GM18517 (cell line): ENCODE measurements around the gene EEF1AKMT3.
"Not testable (repeated sequence)": the region's sequence is repeated elsewhere in the genome, so short reads cannot be mapped to it uniquely, and the experiment has no call there.

Experiments
- ATAC-seq: cut with Tn5 transposase; IDR thresholded peaks from one replicate; pipeline ENCODE4 v1.9.1; 2021; ENCODE audit warnings: mild to moderate bottlenecking, moderate library complexity; ENCODE audit not compliant: unreplicated experiment

The EEF1AKMT3 gene

DNA sequence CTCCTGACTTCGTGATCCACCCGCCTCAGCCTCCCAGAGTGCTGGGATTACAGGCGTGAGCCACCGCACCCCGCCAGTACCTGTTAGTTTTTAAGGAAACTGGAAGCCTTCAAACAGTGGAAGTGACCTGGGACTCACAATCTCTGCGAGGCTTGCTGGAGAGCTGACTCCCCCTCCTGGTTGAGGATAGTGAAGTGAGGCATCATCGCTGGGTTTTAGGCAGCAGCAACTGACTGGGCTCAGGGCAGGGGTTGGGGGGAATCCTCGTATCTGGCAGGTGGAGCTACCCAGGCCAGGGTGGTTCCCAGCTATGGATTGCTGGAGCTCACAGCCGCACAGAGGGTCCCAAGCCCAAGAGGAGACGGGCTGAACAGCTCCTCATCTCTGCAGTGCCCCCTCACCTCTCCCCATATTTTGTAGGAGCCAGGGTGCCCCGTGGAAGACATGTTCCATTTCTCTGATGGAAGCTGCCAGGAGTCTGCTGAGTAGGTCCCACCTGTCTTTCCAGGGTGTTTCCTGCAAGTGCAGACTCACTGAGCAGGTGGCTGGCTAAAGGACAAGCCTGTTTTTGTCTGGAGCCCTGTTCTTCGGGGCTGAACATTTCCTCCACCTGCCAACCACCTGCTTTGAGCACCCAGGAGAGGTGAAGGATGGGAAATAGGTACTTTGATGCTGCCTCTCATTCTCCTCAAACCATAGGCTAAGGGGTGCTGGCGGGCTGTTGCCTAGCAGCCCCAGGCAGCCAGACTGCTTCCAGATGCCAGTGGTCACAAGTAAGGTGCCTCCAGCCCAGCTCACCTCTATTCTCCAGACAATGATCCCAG lies 43.0 kb downstream of the EEF1AKMT3 start:
- ATAC-seq, result no peak

- no peak for ATAC-seq
Measured at GRCh38 chr12:57816001-57816854, 43.8 kb downstream of the EEF1AKMT3 start.

GRCh38 chr12:57816855-57817151 lies 44.4 kb downstream of the EEF1AKMT3 start:
- no peak for ATAC-seq

DNA sequence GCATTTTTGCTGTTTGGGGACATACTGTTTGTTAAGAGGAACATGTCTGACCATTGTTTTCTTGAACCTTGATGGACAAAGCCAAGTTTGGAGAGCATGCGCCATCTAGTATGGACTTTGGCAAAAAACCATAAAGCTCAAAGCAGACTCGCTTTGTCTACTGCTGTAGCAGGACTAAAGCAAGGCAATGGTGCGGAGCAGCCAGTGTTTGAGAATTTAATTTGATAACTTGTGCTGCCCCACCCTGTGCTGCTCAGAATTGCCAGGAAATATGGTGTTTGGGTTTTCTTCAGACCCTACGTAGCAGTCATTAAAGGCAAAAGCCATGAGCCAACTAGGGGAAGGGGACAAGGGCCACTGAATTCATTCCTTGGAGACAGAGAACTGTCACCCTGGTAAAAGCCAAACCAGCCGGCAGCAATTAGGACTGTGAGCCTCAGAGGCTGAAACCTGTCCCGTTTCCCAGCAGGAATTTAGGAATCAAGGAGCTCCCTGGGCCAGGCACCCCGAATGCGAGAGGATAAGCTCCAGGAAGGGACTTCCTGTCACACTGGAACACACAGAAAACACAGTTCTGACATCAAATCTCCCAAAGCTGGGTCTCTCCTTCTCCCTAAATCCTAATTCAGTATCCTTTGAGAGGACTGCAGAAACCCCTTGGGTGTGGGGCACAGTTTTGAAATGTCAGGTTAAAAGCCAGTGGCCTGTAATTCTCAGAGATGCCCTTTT lies 45.0 kb downstream of the EEF1AKMT3 start:
- no peak for ATAC-seq

GRCh38 chr12:57817990-57818331 lies 45.5 kb downstream of the EEF1AKMT3 start:
- not testable (repeated sequence) for ATAC-seq

- ATAC-seq, result not testable (repeated sequence)
Measured at GRCh38 chr12:57820119-57820518, 47.7 kb downstream of the EEF1AKMT3 start.

DNA sequence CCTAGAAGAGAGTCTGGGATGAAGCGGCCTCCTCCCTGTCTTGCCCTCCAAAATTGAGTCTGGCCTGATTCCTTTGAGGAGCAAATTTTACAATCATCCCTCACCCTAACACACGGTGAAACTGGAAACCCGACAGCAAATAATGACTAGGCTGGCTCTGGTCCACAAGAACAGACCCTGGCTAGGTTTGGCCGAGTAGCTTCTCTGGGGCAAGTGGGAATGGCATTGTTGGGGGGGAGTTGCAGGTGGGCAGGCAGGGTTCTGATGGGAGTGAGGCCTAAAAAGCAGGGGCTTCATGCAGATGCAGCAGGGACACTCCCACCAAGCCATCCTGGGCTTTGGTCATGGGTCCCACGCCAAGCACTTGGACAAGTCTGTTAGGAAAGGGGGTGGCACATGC lies 48.6 kb downstream of the EEF1AKMT3 start:
- ATAC-seq, result not testable (repeated sequence)

DNA sequence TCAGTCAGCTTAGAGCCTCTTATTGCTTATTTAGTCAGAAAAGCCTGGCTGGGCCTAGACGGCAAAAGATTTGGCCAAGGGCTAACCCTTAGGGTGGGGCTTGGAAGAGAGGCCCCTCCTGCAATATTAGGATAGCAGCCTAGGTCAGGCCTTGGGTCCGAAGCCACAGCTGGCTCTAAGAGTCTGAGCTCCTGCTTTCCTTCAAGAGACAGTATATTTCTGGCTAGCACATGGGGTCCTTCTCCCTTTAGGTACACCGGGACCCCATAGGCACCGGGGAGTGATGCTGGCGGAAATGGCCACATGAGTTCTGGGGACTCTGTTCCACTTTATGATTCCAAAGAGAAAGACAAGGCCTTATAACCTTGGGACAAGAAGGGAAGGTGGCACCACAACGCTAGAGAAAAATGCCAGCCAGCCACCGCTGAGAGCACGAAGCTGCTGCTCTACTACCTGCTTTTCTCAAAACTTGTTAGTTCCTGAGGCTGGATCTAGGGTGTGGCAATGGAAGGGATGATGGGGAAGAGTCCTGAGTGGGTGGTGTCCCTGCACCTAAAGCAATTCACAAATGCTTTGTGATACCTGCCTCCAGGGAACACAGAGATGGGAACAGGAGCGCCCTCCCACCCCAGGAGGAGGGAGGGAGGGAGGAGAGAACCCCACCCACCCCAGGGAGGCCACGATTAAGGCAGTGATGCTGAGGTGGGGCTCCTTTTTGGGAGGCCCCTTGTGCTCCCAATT lies 49.2 kb downstream of the EEF1AKMT3 start:
- no peak for ATAC-seq

- no peak for ATAC-seq
Measured at GRCh38 chr12:57822392-57823130, 50.1 kb downstream of the EEF1AKMT3 start.

DNA sequence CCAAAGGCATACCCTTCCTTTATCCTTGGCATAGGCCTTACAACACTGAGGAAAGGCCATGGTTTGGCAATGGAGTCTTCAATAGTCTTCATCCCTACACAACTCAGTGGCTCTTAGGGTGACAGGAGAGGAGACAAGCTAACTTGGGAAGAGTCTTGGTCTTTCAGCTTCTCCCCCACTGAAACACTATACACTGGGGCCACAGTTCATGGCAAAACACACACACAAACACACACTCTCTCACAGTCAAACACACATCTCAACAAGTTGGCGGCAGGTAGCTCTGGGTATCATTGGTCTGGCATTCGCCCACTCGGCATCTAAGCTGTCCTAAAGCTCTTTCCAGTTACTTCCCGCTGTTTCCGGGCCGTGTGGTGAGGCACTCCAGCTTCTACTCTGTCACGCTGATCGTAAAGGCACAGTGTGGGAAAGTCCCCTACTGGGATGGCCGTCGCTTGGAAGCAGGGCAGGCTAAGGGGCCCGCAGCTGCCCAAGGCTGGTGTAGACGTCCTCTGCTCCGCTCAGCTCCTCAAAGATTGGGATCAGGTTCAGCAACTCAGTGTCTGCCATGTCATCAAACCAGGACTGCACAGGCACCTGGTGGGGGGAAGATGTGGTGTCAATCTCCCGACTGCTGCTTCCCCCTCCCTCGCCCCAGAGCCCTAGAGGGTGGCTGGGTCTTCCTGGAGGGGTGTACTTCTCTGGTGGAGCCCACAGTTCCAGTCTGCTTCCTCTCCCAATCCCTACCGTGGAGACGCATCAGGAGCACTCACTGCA lies 50.9 kb downstream of the EEF1AKMT3 start:
- ATAC-seq, result no peak

GRCh38 chr12:57823908-57824640 lies 51.7 kb downstream of the EEF1AKMT3 start:
- no peak for ATAC-seq

GRCh38 chr12:57825451-57825850 lies 53.0 kb downstream of the EEF1AKMT3 start:
- no peak for ATAC-seq

DNA sequence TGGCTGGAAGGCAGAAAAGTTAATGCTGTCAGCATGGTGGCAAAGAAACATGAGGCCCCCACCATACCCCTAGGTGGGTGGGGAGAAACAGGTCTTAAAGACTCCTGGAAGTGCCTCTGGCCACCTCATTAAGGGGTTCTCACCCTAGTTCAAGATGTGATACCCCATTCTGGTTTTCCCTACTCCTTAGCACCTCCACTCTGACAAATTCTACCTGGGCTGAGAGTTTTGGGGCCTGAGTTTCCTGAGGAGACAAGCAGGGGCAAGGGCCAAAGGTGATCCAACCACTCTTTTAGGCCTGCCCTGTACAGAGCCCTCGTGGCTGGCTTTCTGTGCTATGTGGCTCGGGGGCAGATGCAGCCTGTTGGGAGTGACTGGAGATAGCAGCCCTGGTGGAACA lies 54.0 kb downstream of the EEF1AKMT3 start:
- ATAC-seq, result no peak

GRCh38 chr12:57826966-57827365 lies 54.6 kb downstream of the EEF1AKMT3 start:
- ATAC-seq, result no peak

DNA sequence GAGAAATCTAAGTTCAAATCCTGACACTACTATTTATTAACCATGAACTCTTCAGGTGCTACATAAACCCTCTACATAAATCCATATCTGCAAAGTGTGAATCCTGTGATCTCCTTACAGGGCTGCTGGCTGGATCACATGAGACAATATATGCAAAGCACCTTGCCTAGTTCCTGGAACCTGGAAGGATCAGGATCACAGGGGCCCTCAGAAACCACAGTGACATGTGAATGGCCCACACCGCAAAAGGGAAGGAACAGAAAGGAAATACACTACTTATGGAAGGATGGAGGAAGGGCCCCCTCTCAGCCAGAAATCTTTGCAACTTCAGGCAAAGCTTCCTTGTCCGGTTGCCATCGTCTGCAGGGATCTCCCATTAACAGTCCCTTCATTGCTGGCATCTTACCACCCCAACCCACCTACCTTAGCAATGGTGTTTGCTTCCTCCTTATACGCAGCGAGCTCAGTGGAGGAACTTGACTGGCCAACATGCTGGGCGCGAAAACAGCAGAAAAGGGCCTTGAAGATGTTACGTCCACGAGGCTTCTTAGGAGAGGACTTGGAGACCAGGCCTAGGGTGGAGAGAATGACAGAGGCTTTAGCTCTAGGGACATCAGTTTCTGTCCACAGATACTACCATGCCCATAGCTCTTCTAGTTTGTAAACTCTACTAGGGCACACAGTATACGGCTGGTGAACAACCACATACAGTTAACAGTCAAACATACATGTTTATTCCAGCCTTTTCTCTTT lies 56.8 kb downstream of the EEF1AKMT3 start:
- no peak for ATAC-seq

- ATAC-seq, result no peak
Measured at GRCh38 chr12:57830393-57830792, 58.0 kb downstream of the EEF1AKMT3 start.
